Osteoblast (primary cell): ENCODE measurements around the gene KIRREL3. TPM values are rescaled to one million over a fixed set of nuclear protein-coding genes. Genes with fewer than 3 reads are reported as not detected.

ENCODE experiments used
- DNase-seq: peaks from one replicate; pipeline ENCODE4 v3.0.0; 2011; ENCODE audit warnings: low spot score, mixed read lengths; ENCODE audit not compliant: insufficient read length; ENCODE audit errors: missing footprints
- H2AFZ ChIP-seq: 2 replicates; pipeline ENCODE4 v1.6.0; 2011; ENCODE audit warnings: mild to moderate bottlenecking, low read length
- H3K27ac ChIP-seq: 2 replicates; pipeline ENCODE4 v1.5.1; 2011; ENCODE audit warnings: mild to moderate bottlenecking, low read depth, low read length, moderate library complexity
- H3K27me3 ChIP-seq: 2 replicates; pipeline ENCODE4 v1.6.0; 2012; ENCODE audit warnings: mild to moderate bottlenecking, control low read depth, inconsistent platforms, low read length, moderate library complexity; ENCODE audit not compliant: insufficient read depth
- H3K36me3 ChIP-seq: 2 replicates; pipeline ENCODE4 v1.5.1; 2011; ENCODE audit warnings: mild to moderate bottlenecking, low read length, control low read depth, moderate library complexity; ENCODE audit not compliant: insufficient read depth
- H3K4me1 ChIP-seq: 2 replicates; pipeline ENCODE4 v1.5.1; 2011; ENCODE audit warnings: mild to moderate bottlenecking, low read length, control low read depth, moderate library complexity; ENCODE audit not compliant: insufficient read depth
- H3K4me2 ChIP-seq: 2 replicates; pipeline ENCODE4 v1.6.0; 2011; ENCODE audit warnings: mild to moderate bottlenecking, low read length; ENCODE audit not compliant: insufficient read depth
- H3K4me3 ChIP-seq: fragments of 200-600 bp; sonication (generic); 3 replicates; pipeline ENCODE4 v1.5.1; 2012; ENCODE audit warnings: mild to moderate bottlenecking, low read length, inconsistent platforms; ENCODE audit not compliant: insufficient read depth
- H3K79me2 ChIP-seq: 2 replicates; pipeline ENCODE4 v1.6.0; 2012; ENCODE audit warnings: mild to moderate bottlenecking, low read length, control low read depth, inconsistent platforms; ENCODE audit not compliant: insufficient read depth
- H3K9me3 ChIP-seq: 2 replicates; pipeline ENCODE4 v1.5.1; 2011; ENCODE audit warnings: low read depth, low read length, control low read depth
- H4K20me1 ChIP-seq: 2 replicates; pipeline ENCODE4 v1.6.0; 2012; ENCODE audit warnings: mild to moderate bottlenecking, low read length, control low read depth; ENCODE audit not compliant: insufficient read depth
- total RNA-seq: library from RNA; depleted of rRNA; stranded (reverse); fragments of >200 nt; gene quantifications from 2 replicates; pipeline ENCODE4 v1.2.3, GENCODE V29; 2012
- TF ChIP-seq, protein P1 (sequence below): IDR thresholded peaks from 2 replicates; pipeline ENCODE4 v1.5.1; 2011; ENCODE audit warnings: mild to moderate bottlenecking, low read depth, low read length, moderate library complexity; ENCODE audit errors: extremely low read depth

KIRREL3 gene
- total RNA-seq, 1 donor = 3.6 TPM

- Histone ChIP-seq H2AFZ (no peak overlapping the region), H3K4me1 (peaks cover 8% of the 10 kb centered on the region), H4K20me1 (no peaks in the 10 kb centered on the region), H3K9me3 (peaks cover 3% of the 10 kb centered on the region), H3K36me3 (peaks cover 4% of the 10 kb centered on the region), H3K27me3 (no peaks in the 10 kb centered on the region), H3K4me2 (no peak overlapping the region), H3K79me2 (peaks cover 9% of the 10 kb centered on the region), H3K4me3 (no peak overlapping the region), H3K27ac (no peak overlapping the region)
- DNase-seq = no peak
- TF ChIP-seq, protein P1, sequence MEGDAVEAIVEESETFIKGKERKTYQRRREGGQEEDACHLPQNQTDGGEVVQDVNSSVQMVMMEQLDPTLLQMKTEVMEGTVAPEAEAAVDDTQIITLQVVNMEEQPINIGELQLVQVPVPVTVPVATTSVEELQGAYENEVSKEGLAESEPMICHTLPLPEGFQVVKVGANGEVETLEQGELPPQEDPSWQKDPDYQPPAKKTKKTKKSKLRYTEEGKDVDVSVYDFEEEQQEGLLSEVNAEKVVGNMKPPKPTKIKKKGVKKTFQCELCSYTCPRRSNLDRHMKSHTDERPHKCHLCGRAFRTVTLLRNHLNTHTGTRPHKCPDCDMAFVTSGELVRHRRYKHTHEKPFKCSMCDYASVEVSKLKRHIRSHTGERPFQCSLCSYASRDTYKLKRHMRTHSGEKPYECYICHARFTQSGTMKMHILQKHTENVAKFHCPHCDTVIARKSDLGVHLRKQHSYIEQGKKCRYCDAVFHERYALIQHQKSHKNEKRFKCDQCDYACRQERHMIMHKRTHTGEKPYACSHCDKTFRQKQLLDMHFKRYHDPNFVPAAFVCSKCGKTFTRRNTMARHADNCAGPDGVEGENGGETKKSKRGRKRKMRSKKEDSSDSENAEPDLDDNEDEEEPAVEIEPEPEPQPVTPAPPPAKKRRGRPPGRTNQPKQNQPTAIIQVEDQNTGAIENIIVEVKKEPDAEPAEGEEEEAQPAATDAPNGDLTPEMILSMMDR = no peak
Observed at GRCh38 chr11:126971305-126971704, 29.3 kb downstream of the KIRREL3 start.

- peak; percentile 69 for DNase-seq
- Histone ChIP-seq H4K20me1 (no peaks in the 10 kb centered on the region), H3K27ac (peak overlapping the region; percentile 43), H3K27me3 (no peaks in the 10 kb centered on the region), H3K36me3 (peaks cover 4% of the 10 kb centered on the region), H3K4me1 (peaks cover 8% of the 10 kb centered on the region), H3K79me2 (peaks cover 11% of the 10 kb centered on the region), H3K4me2 (peak overlapping the region; percentile 51), H3K9me3 (peaks cover 3% of the 10 kb centered on the region), H3K4me3 (peak overlapping the region; percentile 13), H2AFZ (no peak overlapping the region)
- TF ChIP-seq, protein P1 = peak; percentile 77
Observed at GRCh38 chr11:126969865-126970479, 30.6 kb downstream of the KIRREL3 start.

GRCh38 chr11:126968915-126969314 is 31.7 kb downstream of the KIRREL3 start:
- peaks cover 3% of the 10 kb centered on the region for H3K9me3 ChIP-seq
- no peak for DNase-seq
- TF ChIP-seq, protein P1 = peak; percentile 8
- no peaks in the 10 kb centered on the region for H3K27me3 ChIP-seq
- H3K4me1 ChIP-seq = peaks cover 8% of the 10 kb centered on the region
- peak overlapping the region; percentile 51 for H3K4me2 ChIP-seq
- peaks cover 15% of the 10 kb centered on the region for H3K79me2 ChIP-seq
- H2AFZ ChIP-seq = no peak overlapping the region
- no peak overlapping the region for H3K4me3 ChIP-seq
- H4K20me1 ChIP-seq = no peaks in the 10 kb centered on the region
- H3K27ac ChIP-seq = no peak overlapping the region
- peaks cover 4% of the 10 kb centered on the region for H3K36me3 ChIP-seq

DNA sequence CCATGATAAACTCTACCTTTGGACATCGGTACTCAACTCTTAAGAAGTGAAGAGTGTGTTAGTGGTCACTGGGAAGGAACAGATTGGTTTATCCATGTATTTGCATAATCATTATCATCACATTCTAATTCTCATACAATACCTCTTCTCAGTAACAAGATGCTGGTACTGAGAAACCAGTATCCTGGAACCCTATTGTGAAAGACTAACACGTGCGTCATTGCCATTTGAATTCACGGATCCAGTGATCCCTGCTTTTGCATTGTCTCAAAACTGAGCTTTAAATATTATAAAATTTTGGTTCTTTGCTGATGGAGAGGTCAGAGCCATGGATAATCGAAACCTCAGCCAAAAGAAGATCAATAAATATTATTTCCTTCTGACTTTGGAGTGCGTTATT is 35.2 kb downstream of the KIRREL3 start:
- H3K4me1 ChIP-seq = peaks cover 18% of the 10 kb centered on the region
- no peaks in the 10 kb centered on the region for H4K20me1 ChIP-seq
- TF ChIP-seq, protein P1 = no peak
- no peak for DNase-seq
- H2AFZ ChIP-seq = no peak overlapping the region
- H3K4me2 ChIP-seq = no peak overlapping the region
- no peak overlapping the region for H3K27ac ChIP-seq
- H3K4me3 ChIP-seq = no peak overlapping the region
- no peaks in the 10 kb centered on the region for H3K9me3 ChIP-seq
- no peaks in the 10 kb centered on the region for H3K27me3 ChIP-seq
- peaks cover 20% of the 10 kb centered on the region for H3K79me2 ChIP-seq
- H3K36me3 ChIP-seq = peaks cover 3% of the 10 kb centered on the region
